Heart right ventricle (tissue), 16 donors: ENCODE results near the gene GARS1. TPM values are rescaled to one million over a fixed set of nuclear protein-coding genes. Genes with fewer than 3 reads are reported as not detected.

ENCODE experiments used
- ATAC-seq, 8 donors: fragments of 200-7000 bp; cut with Tn5 transposase; one replicate each; pipeline ENCODE4 v1.9.1; 2020; ENCODE audit warnings: mild to moderate bottlenecking in 8 of 8, moderate library complexity in 8 of 8, moderate number of reproducible peaks in 1 of 8
- DNase-seq, 2 donors: peaks; one replicate each; pipeline ENCODE4 v3.0.0-alpha.2; 2020
- H3K27ac ChIP-seq, 10 donors: fragments of 200-600 bp; sonication (generic) in 2 of 10; one replicate each; pipeline versions ENCODE4 v1.5.0 to v1.8.0; 2020 to 2022; ENCODE audit warnings: mild to moderate bottlenecking in 3 of 10
- H3K27me3 ChIP-seq, 7 donors: fragments of 200-600 bp; one replicate each; pipeline ENCODE4 v1.8.0; 2021 to 2022; ENCODE audit warnings: mild to moderate bottlenecking in 2 of 7
- H3K36me3 ChIP-seq, 9 donors: fragments of 200-600 bp; sonication (generic) in 1 of 9; one replicate each; pipeline versions ENCODE4 v1.5.0 to v1.8.0; 2020 to 2022; ENCODE audit warnings: mild to moderate bottlenecking in 2 of 9
- H3K4me1 ChIP-seq, 9 donors: fragments of 200-600 bp; sonication (generic) in 1 of 9; one replicate each; pipeline versions ENCODE4 v1.5.0 to v1.8.0; 2020 to 2022; ENCODE audit warnings: mild to moderate bottlenecking in 4 of 9
- H3K4me3 ChIP-seq, 10 donors: fragments of 200-600 bp; sonication (generic) in 2 of 10; one replicate each; pipeline versions ENCODE4 v1.5.0 to v1.8.0; 2020 to 2022; ENCODE audit warnings: mild to moderate bottlenecking in 7 of 10, moderate library complexity in 2 of 10
- H3K9me3 ChIP-seq, 11 donors: fragments of 200-600 bp in 10 of 11; sonication (generic) in 2 of 11; one replicate each; pipeline versions ENCODE4 v1.5.0 to v1.8.0; 2013 to 2022; ENCODE audit warnings: mild to moderate bottlenecking in 2 of 11, control low read depth in 1 of 11, moderate library complexity in 1 of 11
- CTCF ChIP-seq, 9 donors: fragments of 200-600 bp; sonication (generic) in 2 of 9; IDR thresholded peaks; one replicate each; pipeline versions ENCODE4 v1.5.0 to v1.8.0; 2021 to 2022; ENCODE audit warnings: antibody characterized with exemption in 9 of 9, mild to moderate bottlenecking in 5 of 9, moderate library complexity in 1 of 9
- WGBS, 2 donors: extraction: QIAGEN DNeasy Blood & Tissue Kit; methylation state at CpG; one replicate each; pipeline ENCODE4 v1.1.7; 2013; ENCODE audit warnings: inconsistent platforms in 1 of 2; 5-methylcytosine and 5-hydroxymethylcytosine counted together
- intact Hi-C, 10 donors: fragments of 100-400 bp; cut with DNase I; formaldehyde crosslinking; loops; one replicate each; pipeline versions ENCODE4 v1.11.1 to v1.14.2; 2022
- polyA plus RNA-seq, 2 donors: library from polyadenylated mRNA; stranded (reverse); fragments of 200-250 nt; gene quantifications; one replicate each; pipeline ENCODE4 v1.2.3, GENCODE V29; 2013
- total RNA-seq, 10 donors: library from RNA; stranded (reverse); fragmentation: NEBNext Ultra II Directional in 3 of 10; extraction: Animal tissue kit (Norgen Biotek cat#: 25700) in 3 of 10; gene quantifications; one replicate each; pipeline versions ENCODE4 v1.2.1 to v1.2.4, GENCODE V29; 2021 to 2023
- donor health status: Arrhythmogenic right ventricular cardiomyopathy.
- donor health status: ischemic (EF 13 %, LVEDD 7.1; RV severe dilation, severe dysfunction).
- donor health status: healthy with polysubstance abuse.
- donor health status: DM: no; HTN: yes; CAD: no.
- donor health status: DM: no; HTN: no; CAD: no.
- donor health status: ischemic (EF 25% LVEDD 6.9; RV normal size, moderate dysfunction).
- donor health status: ischemic (EF 25% LVEDD 5.7; RV mildly dilated, moderate dysfunction).
- donor health status: healthy.
- donor health status: DM: yes; HTN: yes; CAD: no.
- donor health status: Ischemic cardiomyopathy.
- donor health status: ischemic (EF 35%, LVEDD 5.7; RV mildly dilated, moderate dysfunction).
- donor health status: nonischemic (EF 11% LVEDD 7.7; RV severe dilation, severe dysfunction).
- donor health status: DM: yes; HTN: yes; CAD: no.
- donor health status: PGD.
- donor health status: ischemic (EF 29% LVEDD 5.4; RV normal size, mild dysfunction).
- donor health status: nonischemic (EF 23%, LVEDD 6.1; RV moderate dilation, normal function).

Gene GARS1
- total and polyA plus RNA-seq, 12 donors, result 36.5 to 95.6 (median 41.6) TPM

GRCh38 chr7:30652698-30653641 is 58.3 kb downstream of the GARS1 start:
- TF ChIP-seq CTCF (IDR thresholded peaks at IDR 0.05), result no peak

GRCh38 chr7:30654296-30655090 is 59.8 kb downstream of the GARS1 start:
- ATAC-seq, result no peak
- H3K9me3 ChIP-seq, result no peaks in the 10 kb centered on the region
- 92 to 93% methylated on average over 15 of the region's 15 CpGs for WGBS, 2 donors
- no peaks in the 10 kb centered on the region for H3K36me3 ChIP-seq
- no peak for TF ChIP-seq CTCF (IDR thresholded peaks at IDR 0.05)
- H3K4me1 ChIP-seq, result no peaks in the 10 kb centered on the region
- intact Hi-C loops, result no loop called here
- no peaks in the 10 kb centered on the region for H3K27me3 ChIP-seq
- DNase-seq, result no peak
- no peak overlapping the region for H3K27ac ChIP-seq
- H3K4me3 ChIP-seq, result no peak overlapping the region

More at GRCh38 chr7:30652698-30653641, 58.3 kb downstream of the GARS1 start:
- Histone ChIP-seq H3K9me3 (no peaks in the 10 kb centered on the region), H3K4me3 (no peak overlapping the region), H3K27ac (no peak overlapping the region), H3K27me3 (no peaks in the 10 kb centered on the region), H3K36me3 (no peaks in the 10 kb centered on the region), H3K4me1 (no peaks in the 10 kb centered on the region)
- intact Hi-C loops, result no loop called here
- ATAC-seq (peak in 7 of 8 donors; percentile 35 to 68 (median 60)), DNase-seq (no peak)
- 91 to 92% methylated on average over 19 of the region's 19 CpGs for WGBS, 2 donors

- ATAC-seq (no peak), DNase-seq (no peak)
- TF ChIP-seq CTCF (IDR thresholded peaks at IDR 0.05), result no peak
- WGBS, 2 donors, result 91 to 92% methylated on average over 22 of the region's 22 CpGs
- intact Hi-C loops, result no loop called here
- Histone ChIP-seq H3K9me3 (no peaks in the 10 kb centered on the region), H3K4me3 (no peak overlapping the region), H3K27me3 (peaks cover 0 to under 1% (median 0%) of the 10 kb centered on the region in 7 donors), H3K36me3 (no peaks in the 10 kb centered on the region), H3K4me1 (no peaks in the 10 kb centered on the region), H3K27ac (no peak overlapping the region)
Measured at GRCh38 chr7:30655096-30655970, 60.7 kb downstream of the GARS1 start.
